ENCODE results near the gene BIRC7. TPM values are rescaled to one million over a fixed set of nuclear protein-coding genes. Genes with fewer than 3 reads are reported as not detected.
A peak's percentile ranks its signal among the peaks of the same experiment; 100 is the strongest.

BIRC7 gene
- polyA plus RNA-seq, 3 donors: 0.21 TPM; not detected in 2

DNA sequence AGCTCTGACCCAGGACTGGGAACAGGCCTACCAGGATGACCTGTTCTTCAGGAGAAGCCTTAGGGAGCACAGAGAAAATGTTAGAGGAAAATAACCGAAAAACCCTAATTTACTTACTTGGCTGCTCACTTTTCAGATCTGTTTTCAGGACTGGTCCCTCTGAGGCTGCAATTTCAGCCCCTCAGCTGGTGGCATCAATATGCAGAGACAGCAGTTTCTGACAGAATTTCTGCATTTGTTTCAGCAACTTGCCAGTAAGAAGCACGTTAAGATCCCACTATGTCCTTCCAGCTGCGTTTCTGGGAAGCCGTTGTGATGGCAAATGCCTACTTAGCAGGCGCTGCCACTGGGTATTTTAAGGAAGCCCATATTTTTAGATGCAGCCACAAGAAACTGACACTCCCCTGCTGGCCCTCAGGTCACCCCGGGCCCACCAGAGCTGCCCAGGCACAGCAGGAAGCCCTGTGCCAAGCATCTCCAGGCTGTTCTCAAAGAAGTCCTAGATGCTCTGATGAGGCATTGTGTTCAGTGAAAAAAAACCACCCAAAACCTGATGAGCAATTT is 27.3 kb upstream of the BIRC7 start:
- Histone ChIP-seq H3K9me3 (replicated peaks in 1 of 2; ENCODE audit: control insufficient read depth in 1 of 2, insufficient read depth in 1 of 2, low read length in 2 of 2) (no peaks in the 10 kb centered on the region), H3K79me2 (ENCODE audit: insufficient read depth, low read length) (peaks cover 91% of the 10 kb centered on the region), H3K27me3 (ENCODE audit: control insufficient read depth in 2 of 2, insufficient read depth in 2 of 2, low read length in 2 of 2) (no peaks in the 10 kb centered on the region), H3K4me2 (replicated peaks; ENCODE audit: extremely low read depth, low read length, poor library complexity, severe bottlenecking) (no peak overlapping the region), H3K27ac (ENCODE audit: low read depth in 1 of 2, low read length in 2 of 2) (no peak overlapping the region), H3K9ac (ENCODE audit: insufficient read depth, low read length, poor library complexity, severe bottlenecking) (no peak overlapping the region), H3K4me1 (ENCODE audit: control insufficient read depth in 1 of 2, insufficient read depth in 2 of 2, low read length in 2 of 2) (no peaks in the 10 kb centered on the region), H4K20me1 (ENCODE audit: insufficient read depth, low read length) (peaks cover 100% of the 10 kb centered on the region), H3K4me3 (replicated peaks in 1 of 3; ENCODE audit: low read depth in 2 of 3, low read length in 3 of 3) (no peak overlapping the region), H2AFZ (ENCODE audit: insufficient read depth, low read depth, low read length, poor library complexity, severe bottlenecking) (no peak overlapping the region), H3K36me3 (replicated peaks in 1 of 2; ENCODE audit: control insufficient read depth in 1 of 2, insufficient read depth in 2 of 2, low read length in 2 of 2) (peaks cover 88 to 100% of the 10 kb centered on the region in 2 donors)
- intact Hi-C loops (cut with micrococcal nuclease): no loop called here
- no peak for DNase-seq
- Mint-ChIP-seq H3K27ac (peak overlapping the region in 1 of 7 donors; percentile 54), H3K27me3 (ENCODE audit: low read depth in 3 of 3) (peaks cover 0 to 2% (median 0%) of the 10 kb centered on the region in 3 donors), H3K4me1 (peaks cover 4% of the 10 kb centered on the region), H3K9me3 (no peaks in the 10 kb centered on the region), H3K36me3 (peaks cover 73 to 99% of the 10 kb centered on the region in 2 donors), H3K4me3 (no peak overlapping the region)
- no peak for TF ChIP-seq CTCF (IDR thresholded peaks at IDR 0.05)
- WGBS (ENCODE audit: insufficient coverage): 94% methylated on average over 4 of the region's 6 CpGs

DNA sequence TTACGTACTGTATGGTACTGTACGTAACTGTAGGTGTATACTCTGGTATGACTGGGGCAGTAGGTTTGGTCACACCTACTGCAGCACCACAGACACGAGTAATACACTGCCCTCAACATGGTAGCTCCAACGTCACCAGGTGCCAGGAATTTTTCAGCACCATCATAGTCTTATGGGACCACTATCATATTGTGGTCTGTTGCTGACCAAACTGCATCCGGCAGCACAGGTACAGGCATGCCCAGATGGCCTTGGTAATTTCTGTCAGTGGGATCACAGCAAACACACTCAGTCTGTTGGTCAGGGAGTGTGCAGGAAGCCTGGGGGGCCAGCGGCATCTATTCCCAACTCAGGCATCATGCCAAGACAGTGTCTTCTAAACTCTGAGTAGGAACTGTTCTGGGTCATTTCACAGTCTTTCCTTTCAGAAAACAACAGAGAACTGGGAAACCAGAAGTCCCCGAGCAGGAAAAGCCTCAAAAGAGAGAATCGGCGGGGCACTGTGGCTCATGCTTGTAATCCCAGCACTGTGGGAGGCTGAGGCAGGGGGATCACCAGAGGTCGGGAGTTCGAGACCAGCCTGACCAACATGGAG is 25.6 kb upstream of the BIRC7 start:
- H3K27me3 ChIP-seq (ENCODE audit: control insufficient read depth in 2 of 2, insufficient read depth in 2 of 2, low read length in 2 of 2): no peaks in the 10 kb centered on the region
- intact Hi-C loops (cut with micrococcal nuclease): loop anchor here in 1 of 2 donors (10.0 kb wide), 1 partner anchor 275 kb away; the partner anchor contains the start of gene GID8
- H3K9ac ChIP-seq (ENCODE audit: insufficient read depth, low read length, poor library complexity, severe bottlenecking): no peak overlapping the region
- Mint-ChIP-seq H3K27ac (no peak overlapping the region), H3K27me3 (ENCODE audit: low read depth in 3 of 3) (peaks cover 0 to 2% (median 0%) of the 10 kb centered on the region in 3 donors), H3K9me3 (no peaks in the 10 kb centered on the region), H3K4me3 (no peak overlapping the region), H3K36me3 (peaks cover 71 to 93% of the 10 kb centered on the region in 2 donors), H3K4me1 (peaks cover 15% of the 10 kb centered on the region)
- TF ChIP-seq CTCF (IDR thresholded peaks at IDR 0.05): no peak
- H2AFZ ChIP-seq (ENCODE audit: insufficient read depth, low read depth, low read length, poor library complexity, severe bottlenecking): no peak overlapping the region
- no peaks in the 10 kb centered on the region for H3K9me3 ChIP-seq (replicated peaks in 1 of 2; ENCODE audit: control insufficient read depth in 1 of 2, insufficient read depth in 1 of 2, low read length in 2 of 2)
- H3K27ac ChIP-seq (ENCODE audit: low read depth in 1 of 2, low read length in 2 of 2): no peak overlapping the region
- H4K20me1 ChIP-seq (ENCODE audit: insufficient read depth, low read length): peaks cover 99% of the 10 kb centered on the region
- H3K79me2 ChIP-seq (ENCODE audit: insufficient read depth, low read length): peaks cover 95% of the 10 kb centered on the region
- WGBS (ENCODE audit: insufficient coverage): 96% methylated on average over 3 of the region's 11 CpGs
- DNase-seq: no peak
- H3K4me2 ChIP-seq (replicated peaks; ENCODE audit: extremely low read depth, low read length, poor library complexity, severe bottlenecking): no peak overlapping the region
- H3K36me3 ChIP-seq (replicated peaks in 1 of 2; ENCODE audit: control insufficient read depth in 1 of 2, insufficient read depth in 2 of 2, low read length in 2 of 2): peaks cover 73 to 96% of the 10 kb centered on the region in 2 donors
- H3K4me3 ChIP-seq (replicated peaks in 1 of 3; ENCODE audit: low read depth in 2 of 3, low read length in 3 of 3): no peak overlapping the region
- peaks cover 6 to 8% of the 10 kb centered on the region in 2 donors for H3K4me1 ChIP-seq (ENCODE audit: control insufficient read depth in 1 of 2, insufficient read depth in 2 of 2, low read length in 2 of 2)

Data from CD14-positive monocyte (primary cell).